ENCODE measurements around the gene USE1. TPM values are rescaled to one million over a fixed set of nuclear protein-coding genes. Genes with fewer than 3 reads are reported as not detected.

The USE1 gene
- total and polyA plus RNA-seq, 7 donors, result 22.5 to 45.3 (median 34.7) TPM

GRCh38 chr19:17259934-17260333, 44.8 kb downstream of the USE1 start:
- Histone ChIP-seq H3K9me3 (peaks cover 0 to 5% (median 0%) of the 10 kb centered on the region in 4 donors), H3K4me1 (no peaks in the 10 kb centered on the region), H3K4me3 (no peak overlapping the region), H3K36me3 (no peaks in the 10 kb centered on the region), H3K27ac (no peak overlapping the region), H3K27me3 (no peaks in the 10 kb centered on the region)
- DNase-seq, result no peak
- intact Hi-C loops (cut with DNase I), result no loop called here
- WGBS, 2 donors, result 75 to 82% methylated on average over 1 of the region's 1 CpG
- TF ChIP-seq POLR2A (IDR thresholded peaks at IDR 0.05), result no peak
- no peak for TF ChIP-seq EP300 (IDR thresholded peaks at IDR 0.05)

GRCh38 chr19:17260842-17261325, 45.7 kb downstream of the USE1 start:
- TF ChIP-seq POLR2A (IDR thresholded peaks at IDR 0.05), result no peak
- peak in 1 of 4 donors; percentile 10 for TF ChIP-seq POLR2AphosphoS5 (IDR thresholded peaks at IDR 0.05)
- TF ChIP-seq EP300 (IDR thresholded peaks at IDR 0.05), result no peak
- peak; percentile 79 to 87 (median 80) for TF ChIP-seq CTCF (IDR thresholded peaks at IDR 0.05)
- WGBS, 2 donors, result 8 to 23% methylated on average over 15 of the region's 15 CpGs
- Histone ChIP-seq H3K36me3 (no peaks in the 10 kb centered on the region), H3K27me3 (no peaks in the 10 kb centered on the region), H3K27ac (no peak overlapping the region), H3K4me3 (no peak overlapping the region), H3K9me3 (peaks cover 0 to 5% (median 0%) of the 10 kb centered on the region in 4 donors), H3K4me1 (no peaks in the 10 kb centered on the region)
- intact Hi-C loops (cut with DNase I), result no loop called here
- peak; percentile 89 for DNase-seq

GRCh38 chr19:17262557-17262956, 47.4 kb downstream of the USE1 start:
- intact Hi-C loops (cut with DNase I), result no loop called here
- Histone ChIP-seq H3K4me1 (peaks cover 0 to 1% (median 0%) of the 10 kb centered on the region in 4 donors), H3K9me3 (peaks cover 0 to 5% (median 0%) of the 10 kb centered on the region in 4 donors), H3K27me3 (no peaks in the 10 kb centered on the region), H3K36me3 (no peaks in the 10 kb centered on the region), H3K27ac (no peak overlapping the region), H3K4me3 (no peak overlapping the region)
- WGBS, 2 donors, result 84 to 91% methylated on average over 16 of the region's 16 CpGs
- no peak for TF ChIP-seq CTCF (IDR thresholded peaks at IDR 0.05)
- no peak for DNase-seq

GRCh38 chr19:17263712-17264640, 48.8 kb downstream of the USE1 start:
- peaks cover 0 to 5% (median 2%) of the 10 kb centered on the region in 4 donors for H3K36me3 ChIP-seq
- H3K4me3 ChIP-seq, result peak overlapping the region in 3 of 4 donors; percentile 12 to 25 (median 24)
- intact Hi-C loops (cut with DNase I), result no loop called here
- peaks cover 0 to 13% (median 11%) of the 10 kb centered on the region in 4 donors for H3K4me1 ChIP-seq
- TF ChIP-seq POLR2AphosphoS5 (IDR thresholded peaks at IDR 0.05) (no peak), CTCF (IDR thresholded peaks at IDR 0.05) (no peak), EP300 (IDR thresholded peaks at IDR 0.05) (no peak), POLR2A (IDR thresholded peaks at IDR 0.05) (no peak)
- DNase-seq, result no peak
- H3K27me3 ChIP-seq, result no peaks in the 10 kb centered on the region
- WGBS, 2 donors, result 84 to 87% methylated on average over 23 of the region's 23 CpGs
- peaks cover 0 to 5% (median 0%) of the 10 kb centered on the region in 4 donors for H3K9me3 ChIP-seq
- H3K27ac ChIP-seq, result peak overlapping the region in 1 of 4 donors; percentile 60

- DNase-seq, result no peak
- intact Hi-C loops (cut with DNase I), result no loop called here
- Histone ChIP-seq H3K4me1 (peaks cover 0 to 13% (median 11%) of the 10 kb centered on the region in 4 donors), H3K36me3 (peaks cover 0 to 11% (median 2%) of the 10 kb centered on the region in 4 donors), H3K9me3 (peaks cover 0 to 3% (median 0%) of the 10 kb centered on the region in 4 donors), H3K27me3 (no peaks in the 10 kb centered on the region), H3K27ac (peak within 1 kb of the TSS in 2 of 4 donors; percentile 9 to 60), H3K4me3 (peak within 1 kb of the TSS in 3 of 4 donors; percentile 12 to 25 (median 24))
- peak in 3 of 4 donors; percentile 30 to 44 (median 40) for TF ChIP-seq POLR2AphosphoS5 (IDR thresholded peaks at IDR 0.05)
- no peak for TF ChIP-seq CTCF (IDR thresholded peaks at IDR 0.05)
- no peak for TF ChIP-seq POLR2A (IDR thresholded peaks at IDR 0.05)
- WGBS, 2 donors, result 39 to 55% methylated on average over 5 of the region's 5 CpGs
Measured at GRCh38 chr19:17264641-17264979, 49.5 kb downstream of the USE1 start, which contains the start of gene USHBP1. Gene USHBP1, minus strand, starts transcription at chr19:17264745. Its CDS starts 446 bp downstream, at chr19:17264299.

All from sigmoid colon (tissue), 7 donors.